ENCODE results near the gene HAUS3. TPM values are rescaled to one million over a fixed set of nuclear protein-coding genes. Genes with fewer than 3 reads are reported as not detected.

HAUS3 gene
- total and polyA plus RNA-seq, 5 donors = 4.3 to 8.9 (median 6.9) TPM

DNA sequence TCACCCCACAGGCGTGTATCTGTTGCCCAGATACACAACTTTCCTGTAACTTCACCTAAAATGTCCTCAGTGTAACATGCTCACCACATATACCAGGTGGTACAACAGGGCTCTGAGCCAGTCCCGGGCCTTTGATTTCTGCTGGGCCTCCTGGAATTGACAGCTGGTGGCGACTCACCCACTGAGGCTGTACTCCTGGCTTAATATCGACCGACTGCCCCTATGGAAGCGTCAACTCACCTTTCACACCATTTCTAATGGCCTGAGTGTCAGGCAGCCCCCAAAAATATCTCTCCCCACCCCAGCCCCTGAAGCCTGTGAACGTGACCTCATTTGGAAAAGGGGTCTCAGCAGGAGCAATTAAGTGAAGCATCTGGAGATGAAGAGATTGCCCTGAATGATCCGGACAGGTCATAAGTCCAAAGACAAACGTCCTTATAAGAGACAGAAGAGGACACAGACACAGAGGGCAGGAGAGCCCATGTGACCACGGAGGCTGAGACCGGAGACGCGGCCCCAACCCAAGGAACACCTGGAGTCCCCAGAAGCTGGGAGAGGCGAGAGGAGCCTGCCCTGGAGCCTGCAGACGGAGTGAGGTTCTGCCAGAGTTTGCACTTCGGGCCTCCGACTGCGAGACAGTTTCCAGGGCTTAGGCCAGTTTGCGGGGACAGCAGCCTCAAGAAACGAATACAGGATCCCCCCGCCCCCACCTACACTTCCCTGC is 32.6 kb upstream of the HAUS3 start:
- intact Hi-C loops (cut with DNase I) = no loop called here
- DNase-seq = peak in 1 of 3 donors; percentile 28
- WGBS = 89% methylated on average over 21 of the region's 21 CpGs
- no peaks in the 10 kb centered on the region for H3K4me1 ChIP-seq (ENCODE audit: control insufficient read depth, insufficient read depth, low read length)
- H3K9me3 ChIP-seq (ENCODE audit: control insufficient read depth, low read length) = no peaks in the 10 kb centered on the region
- no peak overlapping the region for H3K27ac ChIP-seq (ENCODE audit: low read length)
- ATAC-seq = no peak
- no peaks in the 10 kb centered on the region for H3K27me3 ChIP-seq (ENCODE audit: control insufficient read depth, insufficient read depth)
- no peak overlapping the region for H3K4me3 ChIP-seq (ENCODE audit: low read length)

DNA sequence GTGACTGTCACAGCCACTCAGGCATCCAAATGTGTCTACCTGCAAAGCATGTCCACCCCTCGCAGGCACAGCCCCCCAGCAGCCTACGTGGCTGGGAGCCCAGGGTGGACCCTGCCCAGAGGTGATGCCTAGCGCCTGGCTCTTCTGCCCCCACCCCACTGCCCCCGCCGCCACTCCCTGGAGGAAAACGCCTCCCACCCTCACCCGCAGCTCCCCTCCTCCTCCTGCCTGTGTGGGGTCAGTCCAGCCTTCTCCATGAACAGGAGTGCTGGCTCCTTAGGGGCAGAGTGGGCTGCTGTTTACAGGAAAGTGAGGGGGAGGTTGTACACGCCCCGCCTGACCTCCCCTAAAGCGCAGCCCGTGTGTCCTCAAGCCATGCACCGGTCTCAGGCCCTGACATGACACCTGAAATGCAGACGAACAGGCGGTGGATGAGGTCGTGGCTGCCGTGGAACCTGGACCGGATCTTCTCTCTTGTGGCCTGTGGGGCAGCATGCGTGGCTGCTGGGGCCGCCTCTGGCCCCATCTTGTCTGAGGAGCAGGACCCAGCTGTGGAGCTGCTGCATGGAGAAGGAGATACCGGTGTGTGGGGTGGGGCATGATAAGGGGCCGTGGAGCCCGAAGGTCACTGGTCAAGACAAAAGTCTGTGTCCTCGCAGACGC is 31.9 kb upstream of the HAUS3 start:
- WGBS = 80% methylated on average over 24 of the region's 24 CpGs
- Histone ChIP-seq H3K4me1 (ENCODE audit: control insufficient read depth, insufficient read depth, low read length) (no peaks in the 10 kb centered on the region), H3K9me3 (ENCODE audit: control insufficient read depth, low read length) (no peaks in the 10 kb centered on the region), H3K27ac (ENCODE audit: low read length) (no peak overlapping the region), H3K4me3 (ENCODE audit: low read length) (no peak overlapping the region), H3K27me3 (ENCODE audit: control insufficient read depth, insufficient read depth) (no peaks in the 10 kb centered on the region)
- intact Hi-C loops (cut with DNase I) = no loop called here
- ATAC-seq (no peak), DNase-seq (peak in 2 of 3 donors; percentile 10 to 32)

DNA sequence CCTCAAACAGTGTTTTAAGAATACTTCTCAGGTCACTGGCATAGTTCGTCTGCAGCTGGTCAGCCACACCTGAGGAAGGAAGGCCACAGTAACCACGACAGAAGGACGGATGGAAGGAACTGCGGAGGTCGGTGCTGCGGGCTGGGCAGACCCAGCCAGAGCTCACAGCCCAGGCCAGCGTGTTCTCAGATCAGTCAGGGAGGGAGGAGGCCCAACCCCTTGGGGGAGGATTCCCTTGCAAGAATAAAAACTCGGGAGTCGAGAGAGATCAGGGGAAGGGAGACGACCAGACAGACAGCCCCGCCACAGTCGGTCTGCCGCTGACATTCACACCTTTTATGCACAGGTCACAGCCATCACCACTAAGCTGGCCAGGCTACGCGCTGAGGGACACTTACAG is 31.3 kb upstream of the HAUS3 start:
- WGBS = 70% methylated on average over 15 of the region's 15 CpGs
- Histone ChIP-seq H3K27ac (ENCODE audit: low read length) (no peak overlapping the region), H3K4me3 (ENCODE audit: low read length) (no peak overlapping the region), H3K4me1 (ENCODE audit: control insufficient read depth, insufficient read depth, low read length) (no peaks in the 10 kb centered on the region), H3K9me3 (ENCODE audit: control insufficient read depth, low read length) (no peaks in the 10 kb centered on the region), H3K27me3 (ENCODE audit: control insufficient read depth, insufficient read depth) (no peaks in the 10 kb centered on the region)
- intact Hi-C loops (cut with DNase I) = no loop called here
- DNase-seq = peak in 1 of 3 donors; percentile 39
- no peak for ATAC-seq

DNA sequence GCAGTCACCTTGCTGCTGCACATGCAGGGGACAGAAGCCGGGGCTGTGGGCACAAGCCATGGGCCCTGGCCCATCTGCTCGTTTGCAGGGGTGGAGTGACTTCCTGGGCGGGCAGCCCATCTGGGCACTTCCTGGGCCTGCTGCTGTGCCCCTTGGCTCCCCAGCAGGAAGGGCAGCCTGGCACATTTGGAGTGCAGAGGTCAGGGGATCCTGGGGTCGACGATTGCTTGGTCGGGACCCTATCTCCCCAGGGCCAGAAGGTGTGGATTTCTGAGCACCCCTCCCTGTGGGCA is 30.9 kb upstream of the HAUS3 start:
- no peaks in the 10 kb centered on the region for H3K27me3 ChIP-seq (ENCODE audit: control insufficient read depth, insufficient read depth)
- DNase-seq = peak in 1 of 3 donors; percentile 8
- ATAC-seq = no peak
- no peaks in the 10 kb centered on the region for H3K4me1 ChIP-seq (ENCODE audit: control insufficient read depth, insufficient read depth, low read length)
- H3K27ac ChIP-seq (ENCODE audit: low read length) = no peak overlapping the region
- H3K4me3 ChIP-seq (ENCODE audit: low read length) = no peak overlapping the region
- no peaks in the 10 kb centered on the region for H3K9me3 ChIP-seq (ENCODE audit: control insufficient read depth, low read length)
- intact Hi-C loops (cut with DNase I) = no loop called here
- WGBS = 80% methylated on average over 6 of the region's 6 CpGs

DNA sequence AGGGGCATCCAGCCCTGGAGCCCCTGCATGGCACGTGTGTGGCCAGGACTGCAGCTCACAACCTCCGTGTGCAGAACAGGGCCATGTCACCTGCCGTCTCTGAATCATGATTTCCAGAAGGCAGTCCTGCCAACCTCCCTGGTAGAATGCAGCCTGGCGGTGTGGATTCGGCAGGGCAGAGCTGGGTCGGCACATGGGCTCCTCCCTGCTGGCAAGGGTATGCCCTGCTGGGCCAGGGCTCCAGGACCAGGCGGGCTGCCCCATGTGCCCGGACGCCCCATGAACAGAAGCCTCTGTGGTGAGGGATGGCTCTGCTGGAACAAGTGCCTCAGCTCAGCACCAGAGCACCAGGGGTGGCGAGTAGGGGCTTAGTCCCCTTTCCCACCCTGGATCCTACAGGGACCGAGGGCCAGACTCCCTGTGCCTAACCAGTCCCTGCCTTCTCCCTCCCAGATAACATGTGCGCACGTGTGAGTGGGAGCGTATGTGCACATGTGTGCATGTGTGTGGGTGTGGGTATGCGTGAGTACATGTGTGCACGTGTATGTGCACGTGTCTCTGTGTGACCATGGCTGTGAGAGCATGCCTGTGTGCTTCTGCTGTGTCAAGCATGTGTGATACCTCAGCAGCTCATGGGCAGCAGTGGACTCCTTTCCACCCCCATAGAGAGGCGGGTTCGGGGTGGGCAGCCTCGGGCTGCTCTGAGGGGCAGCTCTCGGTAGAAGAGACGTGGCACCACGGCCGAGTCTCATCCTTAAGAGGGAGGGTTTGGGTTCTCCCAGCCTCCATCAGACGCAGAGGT is 30.3 kb upstream of the HAUS3 start:
- DNase-seq = peak in 2 of 3 donors; percentile 6 to 42
- no peak overlapping the region for H3K27ac ChIP-seq (ENCODE audit: low read length)

DNA sequence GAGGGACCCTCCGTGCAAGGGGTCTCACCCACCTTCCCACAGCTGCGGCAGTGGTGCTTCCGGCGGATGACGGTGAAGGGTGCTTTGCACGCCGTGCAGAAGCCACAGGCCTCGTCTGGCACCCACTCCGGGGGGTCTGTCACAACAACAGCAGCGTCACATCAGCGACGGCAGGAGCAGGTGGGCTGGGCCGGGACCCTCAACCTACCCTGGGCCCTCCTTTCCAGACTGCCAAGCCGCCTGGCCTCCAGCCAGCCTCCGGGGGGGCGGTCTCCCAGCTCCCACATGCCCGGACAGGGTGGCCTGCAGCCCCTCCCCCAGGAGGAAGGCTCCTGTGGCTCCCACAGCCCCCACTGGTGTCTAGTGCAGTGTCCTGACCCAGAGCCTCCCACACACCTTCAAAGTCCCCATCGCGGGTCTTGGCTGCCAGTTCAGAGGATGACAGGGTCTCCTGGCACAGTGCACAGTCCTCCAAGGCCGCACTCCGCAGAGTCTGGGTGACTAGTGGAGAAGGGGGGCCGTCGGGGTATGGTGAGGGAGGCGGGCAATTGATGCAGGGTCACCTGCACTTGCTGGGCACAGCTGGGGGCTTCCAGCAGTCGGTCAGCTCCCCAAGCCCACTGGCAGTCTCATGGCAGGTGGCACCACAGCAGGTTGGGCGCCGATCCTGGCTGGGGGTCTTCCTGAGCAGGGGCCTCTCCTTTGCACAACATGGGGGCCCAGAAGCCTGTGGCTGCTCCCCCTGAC is 29.5 kb upstream of the HAUS3 start:
- H3K27ac ChIP-seq (ENCODE audit: low read length) = no peak overlapping the region
- H3K27me3 ChIP-seq (ENCODE audit: control insufficient read depth, insufficient read depth) = no peaks in the 10 kb centered on the region
- intact Hi-C loops (cut with DNase I) = no loop called here
- no peak overlapping the region for H3K4me3 ChIP-seq (ENCODE audit: low read length)
- no peaks in the 10 kb centered on the region for H3K4me1 ChIP-seq (ENCODE audit: control insufficient read depth, insufficient read depth, low read length)
- DNase-seq (peak in 2 of 3 donors; percentile 12 to 56), ATAC-seq (no peak)
- no peaks in the 10 kb centered on the region for H3K9me3 ChIP-seq (ENCODE audit: control insufficient read depth, low read length)
- WGBS = 81% methylated on average over 27 of the region's 27 CpGs

More for the DNA sequence above, 30.3 kb upstream of the HAUS3 start:
- Histone ChIP-seq H3K4me3 (ENCODE audit: low read length) (no peak overlapping the region), H3K27me3 (ENCODE audit: control insufficient read depth, insufficient read depth) (no peaks in the 10 kb centered on the region), H3K4me1 (ENCODE audit: control insufficient read depth, insufficient read depth, low read length) (no peaks in the 10 kb centered on the region), H3K9me3 (ENCODE audit: control insufficient read depth, low read length) (no peaks in the 10 kb centered on the region)
- intact Hi-C loops (cut with DNase I) = no loop called here
- ATAC-seq = no peak
- 91% methylated on average over 25 of the region's 25 CpGs for WGBS

DNA sequence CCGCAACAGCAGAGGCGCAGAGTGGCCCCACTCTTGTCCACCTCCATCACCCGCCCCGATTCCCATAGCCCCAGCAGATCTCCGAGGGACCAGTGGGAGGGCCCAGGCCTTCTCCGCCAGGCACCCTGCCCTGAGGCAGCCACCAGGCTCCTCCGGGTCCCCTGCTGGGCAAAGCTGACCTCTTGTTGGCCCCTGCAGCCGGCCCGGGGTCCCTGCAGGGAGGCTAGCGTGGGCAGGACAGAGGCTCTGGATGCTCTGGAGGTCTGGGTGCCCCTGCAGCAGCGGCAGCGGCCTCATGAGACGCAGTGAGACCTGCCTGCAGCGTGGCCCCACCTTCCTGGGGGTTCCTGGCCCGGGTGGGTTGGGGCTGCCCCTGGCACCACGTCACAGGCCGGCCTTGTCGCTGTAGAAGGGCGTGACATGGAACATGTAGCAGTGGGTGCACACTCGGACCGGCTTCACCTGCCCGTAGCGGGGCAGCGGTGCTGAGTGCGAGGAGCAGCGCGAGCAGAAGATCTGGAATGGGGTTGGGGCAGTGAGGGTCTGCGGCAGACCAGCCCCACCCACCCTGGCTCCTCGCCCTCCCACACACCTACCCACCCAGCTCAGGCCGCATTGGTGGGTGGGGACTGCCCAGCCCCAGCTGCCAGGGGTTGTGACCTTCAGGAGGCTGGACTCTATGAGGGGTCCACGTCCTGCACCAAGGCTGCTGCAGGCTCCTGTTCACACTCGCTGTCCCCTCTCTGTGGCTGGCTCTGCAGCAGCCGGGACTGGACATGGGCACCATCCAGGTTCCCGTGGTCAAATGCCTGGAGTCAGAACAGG is 28.6 kb upstream of the HAUS3 start:
- WGBS = 91% methylated on average over 34 of the region's 34 CpGs
- ATAC-seq = no peak
- intact Hi-C loops (cut with DNase I) = no loop called here
- DNase-seq = peak in 2 of 3 donors; percentile 9 to 55
- Histone ChIP-seq H3K4me3 (ENCODE audit: low read length) (no peak overlapping the region), H3K9me3 (ENCODE audit: control insufficient read depth, low read length) (no peaks in the 10 kb centered on the region), H3K27ac (ENCODE audit: low read length) (no peak overlapping the region), H3K4me1 (ENCODE audit: control insufficient read depth, insufficient read depth, low read length) (peaks cover 2% of the 10 kb centered on the region), H3K27me3 (ENCODE audit: control insufficient read depth, insufficient read depth) (no peaks in the 10 kb centered on the region)

DNA sequence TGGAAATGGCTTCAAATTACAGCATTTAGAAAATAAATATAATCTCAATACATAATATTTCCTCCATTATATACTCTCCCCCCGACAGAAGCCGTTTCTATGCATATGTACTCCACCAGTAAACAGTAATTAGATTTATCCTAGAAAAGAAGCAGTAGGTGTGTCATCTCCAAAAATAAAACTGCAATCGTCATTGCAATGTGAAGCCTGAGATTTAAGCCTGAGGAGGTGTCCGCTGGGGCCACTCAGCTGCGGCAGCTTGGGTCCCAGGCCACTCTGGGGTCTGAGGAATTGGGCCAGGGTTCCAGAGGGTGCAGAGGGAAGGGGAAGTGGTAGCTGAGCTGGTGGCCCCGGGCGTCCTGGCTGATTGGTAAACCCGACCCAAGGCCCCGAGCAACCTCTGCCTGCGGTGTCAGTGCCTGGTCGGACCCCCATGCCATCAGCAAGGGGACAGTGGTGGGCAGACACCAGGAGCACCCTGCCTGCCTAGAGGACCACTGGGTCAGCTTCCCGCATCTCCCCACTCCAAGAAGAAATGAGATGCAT is 27.8 kb upstream of the HAUS3 start:
- ATAC-seq = no peak
- Histone ChIP-seq H3K9me3 (ENCODE audit: control insufficient read depth, low read length) (no peaks in the 10 kb centered on the region), H3K27ac (ENCODE audit: low read length) (no peak overlapping the region), H3K4me1 (ENCODE audit: control insufficient read depth, insufficient read depth, low read length) (peaks cover 2% of the 10 kb centered on the region), H3K4me3 (ENCODE audit: low read length) (no peak overlapping the region), H3K27me3 (ENCODE audit: control insufficient read depth, insufficient read depth) (no peaks in the 10 kb centered on the region)
- DNase-seq = peak in 2 of 3 donors; percentile 4 to 43
- intact Hi-C loops (cut with DNase I) = no loop called here
- WGBS = 79% methylated on average over 12 of the region's 12 CpGs

DNA sequence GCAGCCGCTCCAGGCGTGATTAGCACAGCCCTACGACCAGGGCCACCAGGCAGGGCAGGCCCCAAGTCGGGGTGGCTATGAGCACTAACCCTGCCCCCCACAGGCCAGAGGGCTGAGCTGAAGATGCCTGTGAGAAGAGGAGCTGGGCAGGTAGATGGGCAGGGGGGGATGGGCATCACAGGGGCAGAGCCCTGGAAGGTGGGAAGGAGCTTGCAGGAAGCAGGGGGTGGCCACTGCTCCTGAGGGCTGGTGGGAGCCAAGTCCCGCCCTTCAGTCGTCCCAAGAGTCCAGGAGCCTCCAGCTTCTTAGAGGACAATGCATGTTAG is 27.2 kb upstream of the HAUS3 start:
- Histone ChIP-seq H3K27me3 (ENCODE audit: control insufficient read depth, insufficient read depth) (no peaks in the 10 kb centered on the region), H3K4me3 (ENCODE audit: low read length) (no peak overlapping the region), H3K4me1 (ENCODE audit: control insufficient read depth, insufficient read depth, low read length) (peaks cover 2% of the 10 kb centered on the region), H3K9me3 (ENCODE audit: control insufficient read depth, low read length) (no peaks in the 10 kb centered on the region), H3K27ac (ENCODE audit: low read length) (no peak overlapping the region)
- peak in 2 of 3 donors; percentile 17 to 58 for DNase-seq
- intact Hi-C loops (cut with DNase I) = no loop called here
- ATAC-seq = no peak
- 68% methylated on average over 6 of the region's 6 CpGs for WGBS
